Chondrocyte (in vitro differentiated cells): ENCODE data around the gene IBA57. TPM values are rescaled to one million over a fixed set of nuclear protein-coding genes. Genes with fewer than 3 reads are reported as not detected.

Experiments
- DNase-seq: peaks from one replicate; pipeline ENCODE4 v3.0.0; 2021; ENCODE audit warnings: mixed read lengths, low spot score
- H3K27ac Mint-ChIP-seq: one replicate; pipeline ENCODE4 v1.8.0; 2021; ENCODE audit warnings: mild to moderate bottlenecking, moderate library complexity, mixed read lengths; ENCODE audit not compliant: unreplicated experiment
- H3K27me3 Mint-ChIP-seq: 2 replicates; pipeline ENCODE4 v1.8.0; 2021; ENCODE audit warnings: low read depth, mixed read lengths
- H3K36me3 Mint-ChIP-seq: 2 replicates; pipeline ENCODE4 v1.8.0; 2021; ENCODE audit warnings: low read depth, mixed read lengths
- H3K4me1 Mint-ChIP-seq: 2 replicates; pipeline ENCODE4 v1.8.0; 2021; ENCODE audit warnings: low read depth, mild to moderate bottlenecking, mixed read lengths
- H3K4me3 Mint-ChIP-seq: one replicate; pipeline ENCODE4 v1.8.0; 2021; ENCODE audit warnings: mild to moderate bottlenecking, moderate library complexity, mixed read lengths; ENCODE audit not compliant: unreplicated experiment
- H3K9me3 Mint-ChIP-seq: 2 replicates; pipeline ENCODE4 v1.8.0; 2021; ENCODE audit warnings: low read depth, mixed read lengths
- CTCF ChIP-seq: fragments of 200-600 bp; sonication (generic); IDR thresholded peaks from 2 replicates; pipeline ENCODE4 v1.5.0; 2021; ENCODE audit warnings: antibody characterized with exemption, mild to moderate bottlenecking, moderate library complexity
- total RNA-seq: library from RNA; stranded (reverse); gene quantifications from 3 replicates; pipeline ENCODE4 v1.2.1, GENCODE V29; 2021

IBA57 gene
- total RNA-seq, 1 donor from 2014 or later = 5.2 TPM

- Mint-ChIP-seq H3K9me3 (no peaks in the 10 kb centered on the region), H3K36me3 (no peaks in the 10 kb centered on the region), H3K27me3 (no peaks in the 10 kb centered on the region), H3K27ac (no peak overlapping the region), H3K4me1 (peaks cover 3% of the 10 kb centered on the region), H3K4me3 (no peak overlapping the region)
- peak; percentile 72 for DNase-seq
- no peak for TF ChIP-seq CTCF
Measured at GRCh38 chr1:228208831-228209551, 43.4 kb downstream of the IBA57 start.

DNA sequence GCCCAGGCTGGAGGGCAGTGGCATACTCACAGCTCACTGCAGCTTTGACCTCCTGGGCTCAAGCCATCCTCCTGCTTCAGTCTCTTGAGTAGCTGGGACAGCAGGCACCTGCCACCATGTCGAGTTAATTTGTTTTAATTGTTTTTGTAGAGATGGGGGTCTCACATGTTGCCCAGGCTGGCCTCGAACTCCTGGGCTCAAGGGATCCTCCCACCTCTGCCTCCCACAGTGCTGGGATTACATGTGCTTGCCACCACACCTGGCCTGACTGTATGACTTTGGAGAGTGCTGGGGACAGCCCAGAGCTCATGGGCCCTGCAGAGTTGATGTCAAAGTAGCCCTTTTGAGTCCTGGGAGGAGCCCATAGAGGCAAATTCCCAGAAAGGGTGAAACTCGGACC lies 44.1 kb downstream of the IBA57 start:
- H3K27ac Mint-ChIP-seq = no peak overlapping the region
- DNase-seq = no peak

GRCh38 chr1:228210076-228210651 lies 44.6 kb downstream of the IBA57 start:
- no peak for DNase-seq
- no peak overlapping the region for H3K4me3 Mint-ChIP-seq
- no peak overlapping the region for H3K27ac Mint-ChIP-seq

More for the DNA sequence above, 44.1 kb downstream of the IBA57 start:
- Mint-ChIP-seq H3K36me3 (no peaks in the 10 kb centered on the region), H3K4me1 (peaks cover 3% of the 10 kb centered on the region), H3K27me3 (no peaks in the 10 kb centered on the region), H3K9me3 (no peaks in the 10 kb centered on the region), H3K4me3 (no peak overlapping the region)
- no peak for TF ChIP-seq CTCF

DNA sequence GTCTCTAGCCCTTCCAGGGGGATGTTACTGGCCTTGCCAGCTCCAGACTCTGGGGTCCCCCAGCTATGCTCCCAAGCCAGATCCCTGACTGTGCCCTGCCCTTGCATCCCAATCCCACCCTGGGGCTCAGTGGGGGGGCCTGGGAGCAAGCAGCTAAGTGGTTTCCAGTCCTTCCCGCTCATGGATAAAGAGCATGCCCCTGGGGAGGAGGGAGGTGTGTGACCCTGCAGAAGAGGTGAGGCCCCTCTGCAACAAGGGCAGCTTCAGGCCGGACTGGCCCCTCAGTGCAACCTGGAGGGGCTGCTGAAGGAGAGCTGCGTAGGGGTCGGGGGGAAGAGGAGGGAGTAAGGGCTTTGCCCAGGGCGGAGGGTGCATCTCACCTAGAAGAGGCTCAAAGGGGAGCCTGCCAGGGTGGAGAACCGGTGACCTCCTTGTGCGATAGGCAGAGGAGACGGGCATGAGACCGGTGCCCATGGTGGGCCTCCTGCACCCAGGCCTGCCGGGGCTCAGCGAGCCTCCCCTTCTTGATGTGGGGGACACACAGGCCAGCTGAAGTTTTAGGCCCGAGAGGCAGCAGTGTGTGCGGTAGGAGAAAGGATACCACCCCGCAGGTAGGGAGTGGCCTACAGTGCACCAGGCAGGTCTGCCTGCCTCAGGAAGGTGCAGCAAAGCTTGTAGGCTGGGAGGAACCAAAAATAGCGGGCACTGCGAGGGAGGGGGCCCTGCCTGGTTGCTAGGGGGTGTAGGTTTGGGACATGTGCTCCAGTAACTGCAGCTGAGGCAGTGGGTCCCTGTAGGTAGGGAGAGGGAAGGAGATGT lies 45.3 kb downstream of the IBA57 start:
- Mint-ChIP-seq H3K27me3 (no peaks in the 10 kb centered on the region), H3K9me3 (no peaks in the 10 kb centered on the region), H3K4me1 (peaks cover 3% of the 10 kb centered on the region), H3K4me3 (no peak overlapping the region), H3K36me3 (no peaks in the 10 kb centered on the region), H3K27ac (no peak overlapping the region)
- TF ChIP-seq CTCF = no peak
- no peak for DNase-seq

More at GRCh38 chr1:228210076-228210651, 44.6 kb downstream of the IBA57 start:
- Mint-ChIP-seq H3K36me3 (no peaks in the 10 kb centered on the region), H3K9me3 (no peaks in the 10 kb centered on the region), H3K4me1 (peaks cover 3% of the 10 kb centered on the region), H3K27me3 (no peaks in the 10 kb centered on the region)
- no peak for TF ChIP-seq CTCF
